ENCODE data around the gene CHDH.

Gene CHDH

GRCh38 chr3:53790470-53790869 lies 55.7 kb downstream of the CHDH start:
- Histone ChIP-seq H4K20me1 (ENCODE audit: low read depth, low read length) (no peaks in the 10 kb centered on the region), H3K9ac (ENCODE audit: low read length) (no peak overlapping the region), H3K4me2 (ENCODE audit: low read depth, low read length, poor library complexity, severe bottlenecking) (no peak overlapping the region), H3K27ac (ENCODE audit: low read depth, low read length) (no peak overlapping the region), H3K27me3 (ENCODE audit: low read length) (no peaks in the 10 kb centered on the region), H3K9me2 (replicated peaks; ENCODE audit: insufficient read depth, low read length) (no peaks in the 10 kb centered on the region), H3K79me2 (ENCODE audit: insufficient read depth, low read length) (no peaks in the 10 kb centered on the region), H3K36me3 (ENCODE audit: low read length) (no peaks in the 10 kb centered on the region), H3K4me3 (ENCODE audit: insufficient read depth, low read length, poor library complexity, severe bottlenecking) (no peak overlapping the region), H2AFZ (ENCODE audit: low read depth, low read length, severe bottlenecking) (no peak overlapping the region), H3F3A (ENCODE audit: insufficient read depth) (no peaks in the 10 kb centered on the region), H3K9me3 (ENCODE audit: insufficient read depth, low read length) (no peaks in the 10 kb centered on the region)
- no peak for TF ChIP-seq EZH2phosphoT487 (conservative IDR thresholded peaks at IDR 0.05; ENCODE audit: low read length)
- TF ChIP-seq, protein P1, sequence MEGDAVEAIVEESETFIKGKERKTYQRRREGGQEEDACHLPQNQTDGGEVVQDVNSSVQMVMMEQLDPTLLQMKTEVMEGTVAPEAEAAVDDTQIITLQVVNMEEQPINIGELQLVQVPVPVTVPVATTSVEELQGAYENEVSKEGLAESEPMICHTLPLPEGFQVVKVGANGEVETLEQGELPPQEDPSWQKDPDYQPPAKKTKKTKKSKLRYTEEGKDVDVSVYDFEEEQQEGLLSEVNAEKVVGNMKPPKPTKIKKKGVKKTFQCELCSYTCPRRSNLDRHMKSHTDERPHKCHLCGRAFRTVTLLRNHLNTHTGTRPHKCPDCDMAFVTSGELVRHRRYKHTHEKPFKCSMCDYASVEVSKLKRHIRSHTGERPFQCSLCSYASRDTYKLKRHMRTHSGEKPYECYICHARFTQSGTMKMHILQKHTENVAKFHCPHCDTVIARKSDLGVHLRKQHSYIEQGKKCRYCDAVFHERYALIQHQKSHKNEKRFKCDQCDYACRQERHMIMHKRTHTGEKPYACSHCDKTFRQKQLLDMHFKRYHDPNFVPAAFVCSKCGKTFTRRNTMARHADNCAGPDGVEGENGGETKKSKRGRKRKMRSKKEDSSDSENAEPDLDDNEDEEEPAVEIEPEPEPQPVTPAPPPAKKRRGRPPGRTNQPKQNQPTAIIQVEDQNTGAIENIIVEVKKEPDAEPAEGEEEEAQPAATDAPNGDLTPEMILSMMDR (IDR thresholded peaks at IDR 0.05; ENCODE audit: insufficient read depth, low read length, poor library complexity, severe bottlenecking): no peak

DNA sequence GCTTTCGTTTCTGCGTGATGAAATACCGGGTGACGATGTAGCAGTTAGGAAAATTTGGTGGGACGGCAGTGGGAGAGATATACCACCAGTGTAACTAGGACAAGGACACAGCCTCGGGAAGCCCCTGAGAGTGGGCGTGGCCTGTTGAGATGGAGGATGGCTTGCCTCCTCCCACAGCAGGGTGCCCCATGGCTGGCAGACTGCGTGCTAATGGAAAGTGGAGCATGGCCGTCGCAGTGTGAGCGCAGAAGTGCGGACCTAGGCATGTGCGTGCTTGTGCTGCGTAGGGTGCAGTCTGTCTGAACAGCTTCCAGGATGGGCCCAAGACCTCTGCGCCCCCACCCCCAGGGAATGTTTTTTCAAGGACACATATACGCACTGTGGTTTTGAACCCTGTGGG lies 56.8 kb downstream of the CHDH start:
- no peak overlapping the region for H3K4me3 ChIP-seq (ENCODE audit: insufficient read depth, low read length, poor library complexity, severe bottlenecking)
- no peaks in the 10 kb centered on the region for H3F3A ChIP-seq (ENCODE audit: insufficient read depth)
- H4K20me1 ChIP-seq (ENCODE audit: low read depth, low read length): no peaks in the 10 kb centered on the region
- H3K9ac ChIP-seq (ENCODE audit: low read length): no peak overlapping the region
- H2AFZ ChIP-seq (ENCODE audit: low read depth, low read length, severe bottlenecking): no peak overlapping the region
- H3K4me2 ChIP-seq (ENCODE audit: low read depth, low read length, poor library complexity, severe bottlenecking): no peak overlapping the region
- TF ChIP-seq EZH2phosphoT487 (conservative IDR thresholded peaks at IDR 0.05; ENCODE audit: low read length): no peak
- TF ChIP-seq, protein P1 (IDR thresholded peaks at IDR 0.05; ENCODE audit: insufficient read depth, low read length, poor library complexity, severe bottlenecking): no peak
- H3K79me2 ChIP-seq (ENCODE audit: insufficient read depth, low read length): no peaks in the 10 kb centered on the region
- no peaks in the 10 kb centered on the region for H3K9me2 ChIP-seq (replicated peaks; ENCODE audit: insufficient read depth, low read length)
- H3K36me3 ChIP-seq (ENCODE audit: low read length): no peaks in the 10 kb centered on the region
- no peaks in the 10 kb centered on the region for H3K27me3 ChIP-seq (ENCODE audit: low read length)
- no peak overlapping the region for H3K27ac ChIP-seq (ENCODE audit: low read depth, low read length)
- no peaks in the 10 kb centered on the region for H3K9me3 ChIP-seq (ENCODE audit: insufficient read depth, low read length)

- Histone ChIP-seq H3K9ac (ENCODE audit: low read length) (no peak overlapping the region), H3K4me2 (ENCODE audit: low read depth, low read length, poor library complexity, severe bottlenecking) (no peak overlapping the region), H2AFZ (ENCODE audit: low read depth, low read length, severe bottlenecking) (no peak overlapping the region), H3K27ac (ENCODE audit: low read depth, low read length) (no peak overlapping the region), H3K9me2 (replicated peaks; ENCODE audit: insufficient read depth, low read length) (no peaks in the 10 kb centered on the region), H3K9me3 (ENCODE audit: insufficient read depth, low read length) (no peaks in the 10 kb centered on the region), H3K36me3 (ENCODE audit: low read length) (no peaks in the 10 kb centered on the region), H3K4me3 (ENCODE audit: insufficient read depth, low read length, poor library complexity, severe bottlenecking) (no peak overlapping the region), H4K20me1 (ENCODE audit: low read depth, low read length) (no peaks in the 10 kb centered on the region), H3F3A (ENCODE audit: insufficient read depth) (no peaks in the 10 kb centered on the region), H3K27me3 (ENCODE audit: low read length) (no peaks in the 10 kb centered on the region), H3K79me2 (ENCODE audit: insufficient read depth, low read length) (no peaks in the 10 kb centered on the region)
- TF ChIP-seq, protein P1 (IDR thresholded peaks at IDR 0.05; ENCODE audit: insufficient read depth, low read length, poor library complexity, severe bottlenecking): no peak
- TF ChIP-seq EZH2phosphoT487 (conservative IDR thresholded peaks at IDR 0.05; ENCODE audit: low read length): no peak
Measured at GRCh38 chr3:53788038-53788437, 58.2 kb downstream of the CHDH start.
